KG1 (cell line): ENCODE data around the gene FAU.
"Not testable (repeated sequence)": the region's sequence is repeated elsewhere in the genome, so short reads cannot be mapped to it uniquely, and the experiment has no call there.

Source experiments
- DNase-seq: peaks from one replicate; lab custom pipeline; 2025; lab: John Stamatoyannopoulos, UW

The FAU gene

DNA sequence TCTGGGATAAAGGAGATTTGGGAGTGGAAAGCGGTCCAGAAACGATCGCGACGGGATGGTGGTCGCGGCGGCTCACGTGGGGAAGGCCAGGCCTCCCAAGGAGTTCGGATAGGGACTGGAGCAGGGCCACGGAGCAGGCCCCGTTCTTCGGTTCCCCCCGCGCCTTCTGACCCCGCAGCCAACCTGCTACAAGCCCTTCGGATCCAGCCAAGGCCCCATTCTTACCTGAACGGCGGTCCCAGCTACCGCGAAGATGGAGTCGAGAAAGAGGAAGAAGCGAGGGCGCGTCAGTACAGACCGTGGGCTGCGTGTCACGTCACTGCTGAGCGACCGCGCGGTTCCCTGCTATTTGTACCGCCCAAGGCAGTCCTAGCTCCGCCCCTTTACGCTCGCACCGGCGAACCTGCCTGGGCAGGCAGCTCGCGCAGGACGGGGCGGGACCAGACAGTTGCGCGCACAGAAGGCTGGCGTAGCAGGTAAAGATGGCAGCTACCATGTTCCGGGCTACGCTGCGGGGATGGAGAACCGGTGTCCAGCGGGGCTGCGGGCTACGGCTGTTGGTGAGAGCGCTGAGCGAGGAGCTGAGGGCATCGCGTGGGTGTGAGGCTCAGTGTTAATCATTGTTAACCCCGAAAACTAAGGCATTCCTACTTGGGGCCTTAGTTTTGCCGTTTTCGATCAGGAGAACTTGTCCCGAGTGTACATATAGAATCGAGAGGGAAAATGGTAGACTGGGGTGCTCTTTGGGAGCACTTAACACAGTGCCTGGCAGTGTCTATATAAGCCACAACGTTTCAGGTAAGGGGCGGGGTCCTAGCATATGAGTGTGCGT lies at the start of gene FAU, which contains the start of gene MRPL49:
Gene FAU, minus strand, starts transcription at position 270 of the 832 bp plus-strand sequence. CDS start 321 bp downstream, outside the sequence.
Gene MRPL49, plus strand, starts transcription at position 457 of the 832 bp plus-strand sequence. Its CDS starts 26 bp downstream, at position 483.
- peak; percentile 99 for DNase-seq

DNA sequence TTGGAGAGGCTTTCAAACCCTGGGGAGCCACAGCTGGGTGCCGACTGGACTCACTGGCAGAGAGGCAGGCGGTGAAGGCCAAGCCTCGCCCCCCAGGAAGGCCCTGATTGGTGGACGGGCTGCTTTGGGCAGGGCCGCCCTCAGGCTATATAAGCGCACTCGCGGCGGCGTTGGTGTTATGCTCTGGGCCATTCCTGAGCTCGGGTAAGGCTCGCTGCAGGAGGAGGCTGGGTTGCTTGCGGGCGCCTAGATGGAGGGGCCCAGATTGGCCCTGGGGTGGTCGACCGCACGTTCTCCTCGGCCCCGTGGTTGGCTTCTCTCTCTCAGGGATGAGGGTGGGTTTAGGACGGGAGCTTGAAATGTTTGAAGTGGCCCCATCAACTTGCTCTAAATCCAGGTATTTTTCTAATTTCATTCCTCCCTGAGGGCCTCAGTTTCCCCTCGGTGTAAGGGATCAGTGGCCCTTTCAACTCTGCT lies 48.2 kb upstream of the FAU start, which contains the start of gene SPDYC:
Gene SPDYC, plus strand, starts transcription at position 176 of the 477 bp plus-strand sequence. CDS start 1,125 bp downstream, outside the sequence.
- DNase-seq: no peak

DNA sequence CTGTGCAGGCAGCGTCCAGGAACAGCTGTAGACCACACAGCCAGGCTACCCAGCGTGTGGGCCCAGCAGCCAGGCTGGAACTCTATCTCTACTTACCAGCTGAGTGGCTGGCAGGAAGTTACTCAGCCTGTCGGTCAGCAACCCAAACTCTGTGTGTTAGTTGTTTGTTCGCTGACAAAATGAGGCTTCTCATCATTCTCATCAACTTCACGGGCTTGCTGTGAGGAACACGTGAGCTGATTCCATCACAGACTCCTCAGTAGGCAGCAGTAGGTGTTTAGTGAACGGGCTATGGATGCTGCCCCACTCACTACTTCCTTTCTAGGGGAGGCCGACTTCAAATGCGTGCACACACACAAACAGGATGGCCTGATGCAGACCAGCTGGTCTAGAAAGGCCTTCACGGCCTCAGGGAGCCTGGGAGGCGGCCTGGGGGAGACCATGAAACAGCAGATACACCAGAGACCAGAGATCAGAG lies 47.3 kb upstream of the FAU start:
- peak; percentile 90 for DNase-seq

DNA sequence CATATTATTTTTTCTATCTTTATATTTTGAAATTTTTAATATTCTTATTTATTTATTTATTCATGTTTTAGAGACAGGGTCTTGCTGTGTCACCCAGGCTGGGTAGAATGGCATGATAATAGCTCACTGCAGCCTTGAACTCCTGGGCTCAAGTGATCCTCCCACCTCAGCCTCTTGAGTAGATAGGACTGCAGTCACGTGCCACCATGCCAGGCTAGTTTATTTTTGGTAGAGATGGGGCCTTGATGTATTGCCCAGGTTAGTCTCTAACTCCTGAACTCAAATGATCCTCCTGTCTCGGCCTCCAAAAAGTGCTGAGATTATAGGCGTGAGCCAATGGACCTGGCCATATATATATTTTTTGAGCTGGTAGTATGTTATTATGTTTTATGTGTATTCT lies 45.7 kb upstream of the FAU start:
- DNase-seq: no peak

- no peak for DNase-seq
These were observed 45.0 kb upstream of the FAU start for GRCh38 chr11:65166893-65167292.

- no peak for DNase-seq
These were observed 43.7 kb upstream of the FAU start for GRCh38 chr11:65165410-65166317.

DNA sequence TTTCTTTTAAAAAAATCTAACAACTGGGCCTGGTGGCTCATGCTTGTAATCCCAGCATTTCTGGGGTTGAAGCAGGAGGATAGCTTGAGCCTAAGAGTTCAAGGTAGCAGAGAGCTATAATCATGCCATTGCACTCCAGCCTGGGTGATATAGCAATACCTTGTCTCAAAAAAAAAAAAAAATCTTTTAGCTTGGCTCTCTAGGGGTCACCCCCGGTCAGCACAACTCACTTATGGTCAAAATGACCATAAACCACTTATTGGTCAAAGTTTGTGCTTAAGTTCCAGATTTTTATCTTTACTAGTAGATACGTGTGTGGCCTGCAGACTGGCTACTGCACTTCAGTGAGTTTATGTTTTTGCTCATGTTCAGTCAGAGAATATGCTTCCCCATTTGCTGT lies 41.8 kb upstream of the FAU start:
- DNase-seq: no peak

DNA sequence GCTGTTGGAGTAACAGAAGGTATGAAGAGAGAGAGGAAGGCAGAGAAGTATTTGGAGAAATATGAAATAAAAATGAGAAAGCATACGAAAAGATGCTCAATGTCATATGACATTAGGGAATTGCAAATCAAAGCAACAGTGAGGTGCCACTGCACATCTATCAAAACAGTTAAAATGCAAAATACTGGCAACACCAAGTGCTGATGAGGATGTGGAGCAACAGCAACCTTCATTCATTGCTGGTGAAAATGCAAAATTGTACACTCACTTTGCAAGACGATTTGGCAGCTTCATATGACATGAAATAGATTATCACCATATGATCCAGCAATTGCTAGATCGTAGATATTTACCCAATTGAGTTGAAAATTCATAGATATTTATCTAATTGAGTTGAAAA lies 38.7 kb upstream of the FAU start:
- no peak for DNase-seq

- no peak for DNase-seq
These were observed 37.1 kb upstream of the FAU start for GRCh38 chr11:65159012-65159411.

DNA sequence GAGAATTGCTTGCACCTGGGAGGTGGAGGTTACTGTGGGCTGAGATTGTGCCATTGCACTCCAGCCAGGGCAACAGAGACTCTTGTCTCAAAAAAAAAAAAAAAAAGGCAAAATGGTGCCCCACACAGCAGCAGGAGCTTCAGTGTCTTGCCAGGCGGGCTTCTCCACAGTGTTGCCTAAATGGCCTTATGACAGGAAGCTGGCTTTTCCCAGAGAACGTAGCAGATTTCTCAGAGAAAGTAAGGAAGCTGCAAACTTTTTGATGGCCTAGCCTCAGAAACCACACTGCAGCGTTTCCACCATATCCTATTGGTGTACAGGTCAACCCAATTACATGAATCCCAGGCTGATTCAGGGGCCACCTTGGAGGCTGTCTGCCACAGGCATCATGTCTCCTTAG lies 35.4 kb upstream of the FAU start:
- no peak for DNase-seq

DNA sequence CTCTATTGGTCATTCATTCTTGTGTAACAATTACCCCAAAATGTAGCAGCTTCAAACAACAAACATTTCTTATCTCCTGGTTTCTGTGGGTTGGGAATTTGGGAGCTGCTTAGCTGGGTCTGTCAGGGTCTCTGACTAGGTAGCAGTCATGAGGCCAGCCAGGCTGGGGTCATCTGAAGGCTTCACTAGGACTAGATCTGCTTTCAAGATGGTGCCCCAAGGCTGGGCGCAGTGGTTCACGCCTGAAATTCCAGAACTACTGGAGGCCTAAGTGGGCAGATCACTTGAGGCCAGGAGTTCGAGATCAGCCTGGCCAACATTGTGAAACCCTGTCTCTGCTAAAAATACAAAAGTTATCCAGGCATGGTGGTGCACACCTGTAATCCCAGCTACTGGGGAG lies 35.0 kb upstream of the FAU start:
- no peak for DNase-seq

- DNase-seq: no peak
These were observed 34.3 kb upstream of the FAU start for GRCh38 chr11:65156256-65156655.

GRCh38 chr11:65152122-65152521 lies 30.2 kb upstream of the FAU start:
- DNase-seq: no peak

GRCh38 chr11:65151331-65151899 lies 29.5 kb upstream of the FAU start:
- DNase-seq: no peak

GRCh38 chr11:65150509-65151299 lies 28.8 kb upstream of the FAU start:
- peak; percentile 89 for DNase-seq

DNA sequence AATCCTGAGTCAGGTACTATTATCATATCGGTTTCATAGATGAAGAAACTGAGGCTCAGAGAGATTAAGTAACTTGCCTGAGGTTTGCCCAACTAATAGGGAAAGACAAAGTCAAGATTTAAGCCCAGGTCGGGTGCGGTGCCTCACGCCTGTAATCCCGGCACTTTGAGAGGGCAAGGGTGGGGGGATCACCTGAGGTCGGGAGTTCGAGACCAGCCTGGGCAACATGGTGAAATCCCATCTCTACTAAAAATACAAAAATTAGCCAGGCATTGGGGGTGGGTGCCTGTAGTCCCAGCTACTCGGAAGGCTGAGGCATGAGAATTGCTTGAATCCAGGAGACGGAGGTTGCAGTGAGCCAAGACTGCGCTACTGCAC lies 28.2 kb upstream of the FAU start:
- not testable (repeated sequence) for DNase-seq

DNA sequence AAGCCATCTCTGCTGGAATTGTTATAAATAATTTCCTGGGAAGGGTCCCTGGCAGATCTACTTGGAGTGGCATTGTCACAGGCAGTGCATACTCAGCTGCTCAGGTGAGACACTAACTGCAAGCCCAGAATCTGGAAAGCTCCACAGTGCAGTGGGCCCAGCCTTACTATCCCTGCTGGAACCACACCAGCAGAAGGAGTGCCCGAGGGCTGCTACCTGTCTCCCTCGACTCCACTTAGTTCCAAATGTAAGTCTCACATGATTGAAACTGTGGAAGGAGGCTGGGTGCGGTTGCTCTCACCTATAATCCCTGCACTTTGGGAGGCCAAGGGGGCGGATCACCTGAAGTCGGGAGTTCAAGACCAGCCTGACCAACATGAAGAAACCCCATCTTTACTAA lies 26.7 kb upstream of the FAU start:
- DNase-seq: no peak

GRCh38 chr11:65147352-65148075 lies 25.6 kb upstream of the FAU start:
- DNase-seq: no peak

- DNase-seq: no peak
These were observed 20.1 kb upstream of the FAU start for GRCh38 chr11:65141896-65142494.

DNA sequence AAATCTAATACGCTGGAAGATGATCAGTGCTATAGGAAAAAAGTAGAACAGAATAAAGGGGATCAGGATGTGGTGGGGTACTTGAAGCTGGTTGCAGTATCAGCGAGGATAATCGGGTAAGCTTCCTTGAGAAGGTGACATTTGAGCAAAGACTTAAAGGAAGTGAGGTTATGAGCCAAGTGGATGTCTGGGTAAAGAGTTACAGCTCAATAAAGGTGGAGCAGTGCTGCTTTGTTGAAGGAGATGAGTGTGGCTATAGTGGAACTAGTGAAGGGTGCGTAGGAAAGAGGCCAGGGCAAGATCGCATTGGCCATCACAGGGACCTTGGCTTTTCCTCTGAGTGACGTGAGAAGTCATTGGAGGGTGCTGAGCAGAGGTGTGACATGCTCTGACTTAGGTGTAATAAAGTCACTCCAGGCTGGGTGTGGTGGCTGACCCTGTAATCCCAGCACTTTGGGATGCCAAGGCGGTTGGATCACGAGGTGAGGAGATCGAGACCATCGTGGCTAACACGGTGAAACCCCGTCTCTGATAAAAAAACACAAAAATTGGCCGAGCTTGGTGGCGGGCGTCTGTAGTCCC lies 14.7 kb upstream of the FAU start:
- DNase-seq: no peak
